HG02885 (cell line): Measurements from ENCODE around the gene LRRC8B.
A peak's percentile ranks its signal among the peaks of the same experiment; 100 is the strongest.
"Not testable (repeated sequence)": the region's sequence is repeated elsewhere in the genome, so short reads cannot be mapped to it uniquely, and the experiment has no call there.

Source experiments
- ATAC-seq: cut with Tn5 transposase; IDR thresholded peaks from one replicate; pipeline ENCODE4 v1.9.1; 2021; ENCODE audit warnings: mild to moderate bottlenecking; ENCODE audit not compliant: unreplicated experiment, poor library complexity

Gene LRRC8B

GRCh38 chr1:89523572-89524368 is 859 bp upstream of the LRRC8B start:
- ATAC-seq = peak; percentile 22

GRCh38 chr1:89525169-89525855 is 683 bp downstream of the LRRC8B start:
- peak; percentile 30 for ATAC-seq

GRCh38 chr1:89527256-89527655 is 2.6 kb downstream of the LRRC8B start:
- no peak for ATAC-seq

GRCh38 chr1:89527750-89528381 is 3.2 kb downstream of the LRRC8B start:
- no peak for ATAC-seq

GRCh38 chr1:89528382-89528780 is 3.8 kb downstream of the LRRC8B start:
- no peak for ATAC-seq

- no peak for ATAC-seq
Observed at GRCh38 chr1:89529196-89529595, 4.6 kb downstream of the LRRC8B start.

GRCh38 chr1:89530444-89531089 is 5.9 kb downstream of the LRRC8B start:
- no peak for ATAC-seq

- ATAC-seq = no peak
Observed at GRCh38 chr1:89531480-89532139, 7.0 kb downstream of the LRRC8B start.

- no peak for ATAC-seq
Observed at GRCh38 chr1:89532228-89532627, 7.6 kb downstream of the LRRC8B start.

GRCh38 chr1:89532866-89533265 is 8.2 kb downstream of the LRRC8B start:
- ATAC-seq = no peak

GRCh38 chr1:89535537-89535936 is 10.9 kb downstream of the LRRC8B start:
- ATAC-seq = no peak

- ATAC-seq = no peak
Observed at GRCh38 chr1:89536555-89537341, 12.1 kb downstream of the LRRC8B start.

GRCh38 chr1:89538361-89538760 is 13.7 kb downstream of the LRRC8B start:
- ATAC-seq = no peak

- no peak for ATAC-seq
Observed at GRCh38 chr1:89539128-89539527, 14.5 kb downstream of the LRRC8B start.

- ATAC-seq = no peak
Observed at GRCh38 chr1:89540406-89540970, 15.9 kb downstream of the LRRC8B start.

- ATAC-seq = no peak
Observed at GRCh38 chr1:89542345-89542744, 17.7 kb downstream of the LRRC8B start.

- ATAC-seq = not testable (repeated sequence)
Observed at GRCh38 chr1:89543632-89544031, 19.0 kb downstream of the LRRC8B start.

- no peak for ATAC-seq
Observed at GRCh38 chr1:89545264-89546038, 20.8 kb downstream of the LRRC8B start.
